Mononuclear cell (primary cell): ENCODE results near the gene ANK3. TPM values are rescaled to one million over a fixed set of nuclear protein-coding genes. Genes with fewer than 3 reads are reported as not detected.

Experiments
- H3K27me3 ChIP-seq: 2 replicates; pipeline ENCODE4 v1.6.0; 2011; ENCODE audit warnings: low read length, control low read depth; ENCODE audit not compliant: insufficient read depth
- H3K4me1 ChIP-seq: 2 replicates; pipeline ENCODE4 v1.5.1; 2011; ENCODE audit warnings: mild to moderate bottlenecking, low read length, control low read depth; ENCODE audit not compliant: insufficient read depth
- H3K4me3 ChIP-seq: 2 replicates; pipeline ENCODE4 v1.5.1; 2011; ENCODE audit warnings: mild to moderate bottlenecking, low read length, moderate library complexity
- H3K9me3 ChIP-seq: 2 replicates; pipeline ENCODE4 v1.5.1; 2011; ENCODE audit warnings: low read depth, mild to moderate bottlenecking, control low read depth, low read length
- total RNA-seq: library from RNA; depleted of rRNA; stranded (reverse); fragments of >200 nt; gene quantifications from one replicate; pipeline ENCODE4 v1.2.3, GENCODE V29; 2012

Gene ANK3
- total RNA-seq, 1 donor: 73.0 TPM

DNA sequence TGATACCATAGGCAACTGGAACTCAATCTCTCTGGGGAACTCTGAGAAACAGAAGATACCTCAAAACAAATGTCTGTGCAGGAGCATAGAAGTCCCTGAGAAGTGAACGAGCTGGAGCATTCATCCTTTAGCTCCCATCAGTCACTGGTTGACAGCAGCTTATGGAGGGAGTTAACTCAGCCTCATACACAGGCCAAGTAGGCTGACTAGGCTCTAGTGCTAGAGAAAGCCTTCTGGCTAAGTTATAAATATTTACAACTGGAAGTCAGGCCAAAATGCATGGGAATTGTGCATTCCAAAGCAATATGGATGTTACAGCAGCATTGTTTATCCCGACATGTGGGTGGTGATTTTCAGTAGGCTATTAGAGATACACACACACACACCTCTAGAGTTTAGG is 66.5 kb downstream of the ANK3 start:
- H3K4me3 ChIP-seq: no peak overlapping the region
- no peaks in the 10 kb centered on the region for H3K9me3 ChIP-seq
- H3K4me1 ChIP-seq: no peaks in the 10 kb centered on the region
- H3K27me3 ChIP-seq: no peaks in the 10 kb centered on the region

DNA sequence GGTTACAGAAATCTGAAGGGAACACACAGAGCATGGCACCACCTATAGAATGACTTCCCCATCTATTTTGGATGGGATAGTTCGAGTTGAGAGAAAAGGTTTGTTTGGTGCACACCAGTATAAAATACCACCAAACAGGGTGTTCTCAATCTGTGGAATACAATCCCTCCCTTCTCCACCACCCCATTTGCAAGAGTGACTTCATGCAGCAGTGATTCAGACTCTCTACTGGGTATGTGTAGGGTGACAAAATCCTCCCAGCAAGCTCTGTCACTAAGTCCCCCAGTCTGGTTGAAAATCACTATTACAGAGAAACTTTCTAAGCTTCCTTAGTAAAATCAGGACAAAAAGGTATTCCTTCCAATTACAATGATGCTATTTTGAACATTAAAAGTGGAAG is 69.0 kb downstream of the ANK3 start:
- no peaks in the 10 kb centered on the region for H3K4me1 ChIP-seq
- no peaks in the 10 kb centered on the region for H3K27me3 ChIP-seq
- H3K4me3 ChIP-seq: no peak overlapping the region
- no peaks in the 10 kb centered on the region for H3K9me3 ChIP-seq

DNA sequence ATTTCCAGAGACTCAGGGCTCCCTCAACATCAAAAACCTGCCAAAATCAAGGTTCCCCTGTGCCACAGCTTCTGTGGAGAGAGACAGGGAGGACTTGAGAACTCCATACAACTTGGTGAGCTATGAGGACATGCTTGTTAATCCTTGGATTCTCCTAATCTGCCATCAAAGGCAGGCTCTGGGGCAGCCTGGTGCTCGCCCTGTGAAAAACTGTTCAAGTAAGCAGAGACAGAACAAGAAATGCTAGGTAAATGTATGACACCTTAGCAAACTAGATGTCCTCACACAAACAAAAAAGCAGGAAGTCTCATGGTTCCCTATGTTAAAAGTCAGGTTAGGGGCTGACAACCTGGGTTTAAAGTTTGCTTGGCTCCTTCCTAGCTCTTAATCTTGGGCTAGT is 73.6 kb downstream of the ANK3 start:
- Histone ChIP-seq H3K9me3 (no peaks in the 10 kb centered on the region), H3K27me3 (no peaks in the 10 kb centered on the region), H3K4me3 (no peak overlapping the region), H3K4me1 (no peaks in the 10 kb centered on the region)

DNA sequence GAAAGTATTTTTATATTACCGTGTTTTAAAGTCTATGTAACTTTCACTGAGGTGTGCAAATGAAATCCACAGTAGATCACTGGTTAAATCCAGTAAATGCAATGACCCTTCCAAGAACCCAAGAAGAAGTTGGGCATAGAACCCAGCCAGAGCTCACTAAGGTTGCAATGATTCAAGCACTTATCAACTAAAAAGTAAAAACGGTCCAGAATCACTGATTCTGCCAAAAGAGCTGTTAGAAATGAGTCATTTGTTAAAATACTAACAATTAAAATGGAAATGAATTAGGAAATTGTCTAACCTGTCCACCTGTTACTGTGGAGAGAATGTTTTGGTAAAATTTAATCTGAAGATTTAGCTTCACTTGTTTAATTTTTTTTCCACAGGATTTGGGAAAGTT is 74.4 kb downstream of the ANK3 start:
- no peaks in the 10 kb centered on the region for H3K4me1 ChIP-seq
- H3K9me3 ChIP-seq: no peaks in the 10 kb centered on the region
- H3K4me3 ChIP-seq: no peak overlapping the region
- H3K27me3 ChIP-seq: no peaks in the 10 kb centered on the region

- Histone ChIP-seq H3K4me3 (no peak overlapping the region), H3K27me3 (no peaks in the 10 kb centered on the region), H3K9me3 (no peaks in the 10 kb centered on the region), H3K4me1 (no peaks in the 10 kb centered on the region)
These were observed 75.4 kb downstream of the ANK3 start for GRCh38 chr10:60314069-60314940.

- Histone ChIP-seq H3K4me3 (no peak overlapping the region), H3K9me3 (no peaks in the 10 kb centered on the region), H3K4me1 (no peaks in the 10 kb centered on the region), H3K27me3 (no peaks in the 10 kb centered on the region)
These were observed 76.1 kb downstream of the ANK3 start for GRCh38 chr10:60313589-60313952.

GRCh38 chr10:60312818-60313588 is 76.7 kb downstream of the ANK3 start:
- Histone ChIP-seq H3K4me1 (no peaks in the 10 kb centered on the region), H3K27me3 (no peaks in the 10 kb centered on the region), H3K9me3 (no peaks in the 10 kb centered on the region)

DNA sequence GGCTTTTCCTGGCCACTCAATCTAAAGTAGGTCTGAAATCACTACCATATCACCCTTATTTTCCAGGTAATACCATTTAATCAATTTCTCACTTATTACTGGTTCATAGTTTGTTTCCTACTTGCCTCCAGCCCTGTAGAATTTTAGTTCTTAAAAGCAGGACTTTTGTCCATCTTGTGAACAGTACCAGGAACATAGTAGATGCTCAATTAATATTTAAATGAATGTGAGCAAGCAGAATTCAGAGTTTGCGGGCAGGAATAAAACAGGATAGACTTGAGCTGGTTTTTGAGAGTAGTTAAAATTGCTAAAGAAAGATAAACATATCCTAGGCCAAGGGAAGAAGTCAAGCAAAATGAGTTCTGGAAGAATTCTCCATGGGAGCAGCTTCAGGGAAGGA is 77.9 kb downstream of the ANK3 start:
- no peaks in the 10 kb centered on the region for H3K27me3 ChIP-seq
- H3K9me3 ChIP-seq: no peaks in the 10 kb centered on the region
- no peak overlapping the region for H3K4me3 ChIP-seq
- no peaks in the 10 kb centered on the region for H3K4me1 ChIP-seq

More at GRCh38 chr10:60312818-60313588, 76.7 kb downstream of the ANK3 start:
- H3K4me3 ChIP-seq: no peak overlapping the region

DNA sequence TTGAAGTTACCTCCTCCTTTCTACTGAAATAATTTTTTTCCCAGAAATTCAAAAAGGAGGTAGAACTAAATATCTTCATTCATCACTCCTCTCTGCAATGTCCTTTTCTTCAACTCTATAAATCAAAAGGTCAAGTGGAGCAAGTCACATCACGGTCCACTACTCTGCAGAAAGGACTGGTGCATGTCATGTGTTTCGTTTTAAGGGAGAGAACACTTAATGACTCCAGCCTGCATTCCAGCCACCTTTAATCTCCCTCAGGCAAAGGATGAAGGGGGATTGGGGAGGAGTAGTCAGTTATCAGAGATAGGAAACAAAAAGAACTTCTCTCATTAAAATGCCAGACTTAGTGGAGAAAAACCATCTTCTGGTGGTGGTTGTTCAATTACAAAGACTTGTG is 78.9 kb downstream of the ANK3 start:
- no peaks in the 10 kb centered on the region for H3K9me3 ChIP-seq
- H3K4me3 ChIP-seq: no peak overlapping the region
- no peaks in the 10 kb centered on the region for H3K4me1 ChIP-seq
- no peaks in the 10 kb centered on the region for H3K27me3 ChIP-seq

GRCh38 chr10:60309891-60310290 is 79.8 kb downstream of the ANK3 start:
- Histone ChIP-seq H3K27me3 (no peaks in the 10 kb centered on the region), H3K4me1 (no peaks in the 10 kb centered on the region), H3K4me3 (no peak overlapping the region), H3K9me3 (no peaks in the 10 kb centered on the region)

DNA sequence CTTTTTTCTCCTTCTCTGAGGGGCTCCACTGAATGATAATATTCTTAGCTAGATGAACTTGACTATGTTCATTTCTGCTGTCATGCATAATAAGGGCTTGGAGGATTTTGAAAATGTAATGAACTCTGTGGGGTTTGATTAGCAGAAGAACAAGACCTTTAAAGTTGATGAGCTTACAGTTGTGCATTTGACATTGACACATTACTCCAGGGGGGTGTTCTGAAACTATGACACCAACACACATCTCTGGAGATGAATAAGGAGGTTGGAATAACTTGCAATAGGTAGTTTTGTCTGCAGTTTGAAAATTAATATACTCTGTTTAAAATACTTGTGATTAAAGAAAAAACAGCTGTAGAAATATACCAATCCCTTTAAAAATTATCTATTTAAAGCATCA is 80.3 kb downstream of the ANK3 start:
- no peaks in the 10 kb centered on the region for H3K27me3 ChIP-seq
- H3K4me3 ChIP-seq: no peak overlapping the region
- H3K4me1 ChIP-seq: no peaks in the 10 kb centered on the region
- no peaks in the 10 kb centered on the region for H3K9me3 ChIP-seq

- Histone ChIP-seq H3K4me1 (no peaks in the 10 kb centered on the region), H3K4me3 (no peak overlapping the region), H3K27me3 (no peaks in the 10 kb centered on the region), H3K9me3 (no peaks in the 10 kb centered on the region)
These were observed 84.2 kb downstream of the ANK3 start for GRCh38 chr10:60305380-60305892.

GRCh38 chr10:60304829-60305379 is 84.8 kb downstream of the ANK3 start:
- Histone ChIP-seq H3K27me3 (no peaks in the 10 kb centered on the region), H3K4me3 (no peak overlapping the region), H3K4me1 (no peaks in the 10 kb centered on the region), H3K9me3 (no peaks in the 10 kb centered on the region)

GRCh38 chr10:60303778-60304177 is 85.9 kb downstream of the ANK3 start:
- Histone ChIP-seq H3K27me3 (no peaks in the 10 kb centered on the region), H3K9me3 (no peaks in the 10 kb centered on the region), H3K4me1 (no peaks in the 10 kb centered on the region), H3K4me3 (no peak overlapping the region)
